HL-60 (cell line): Measurements from ENCODE around the gene TM9SF1.
"Not testable (repeated sequence)": the region's sequence is repeated elsewhere in the genome, so short reads cannot be mapped to it uniquely, and the experiment has no call there.

ENCODE experiments used
- DNase-seq, 2 experiments: peaks; one replicate each; pipeline ENCODE4 v3.0.0-alpha.2; 2010 to 2020; ENCODE audit warnings: low read depth in 1 of 2, low spot score in 1 of 2
- H3K27ac ChIP-seq: fragments of 250-450 bp; sonication (Bioruptor Pico); replicated peaks from 2 replicates; pipeline ENCODE4 v1.5.1; 2020; ENCODE audit warnings: mild to moderate bottlenecking, moderate library complexity
- H3K27me3 ChIP-seq: fragments of 250-450 bp; sonication (Bioruptor Pico); 2 replicates; pipeline ENCODE4 v1.5.1; 2021; ENCODE audit warnings: mild to moderate bottlenecking, moderate library complexity; ENCODE audit not compliant: insufficient read depth, poor library complexity, severe bottlenecking
- H3K4me3 ChIP-seq: replicated peaks from 2 replicates; pipeline ENCODE4 v1.5.1; 2011; ENCODE audit warnings: mild to moderate bottlenecking, control low read depth, low read length; ENCODE audit not compliant: insufficient read depth
- GABPA ChIP-seq: IDR thresholded peaks from 2 replicates; pipeline ENCODE4 v1.6.1; 2012; ENCODE audit warnings: low read depth
- POLR2AphosphoS5 ChIP-seq: IDR thresholded peaks from 2 replicates; pipeline ENCODE4 v1.6.1; 2012; ENCODE audit warnings: low read depth
- SPI1 ChIP-seq: IDR thresholded peaks from 2 replicates; pipeline ENCODE4 v1.6.1; 2012; ENCODE audit warnings: low read depth, mild to moderate bottlenecking, borderline replicate concordance
- TF ChIP-seq, protein P1 (sequence below): IDR thresholded peaks from one replicate; pipeline ENCODE4 v1.5.1; 2011; ENCODE audit warnings: low read length, control low read depth, inconsistent platforms; ENCODE audit not compliant: insufficient read depth
- TF ChIP-seq, protein P2 (sequence below): IDR thresholded peaks from 2 replicates; pipeline ENCODE4 v1.6.1; 2012; ENCODE audit warnings: low read depth; ENCODE audit not compliant: insufficient replicate concordance

Gene TM9SF1

DNA sequence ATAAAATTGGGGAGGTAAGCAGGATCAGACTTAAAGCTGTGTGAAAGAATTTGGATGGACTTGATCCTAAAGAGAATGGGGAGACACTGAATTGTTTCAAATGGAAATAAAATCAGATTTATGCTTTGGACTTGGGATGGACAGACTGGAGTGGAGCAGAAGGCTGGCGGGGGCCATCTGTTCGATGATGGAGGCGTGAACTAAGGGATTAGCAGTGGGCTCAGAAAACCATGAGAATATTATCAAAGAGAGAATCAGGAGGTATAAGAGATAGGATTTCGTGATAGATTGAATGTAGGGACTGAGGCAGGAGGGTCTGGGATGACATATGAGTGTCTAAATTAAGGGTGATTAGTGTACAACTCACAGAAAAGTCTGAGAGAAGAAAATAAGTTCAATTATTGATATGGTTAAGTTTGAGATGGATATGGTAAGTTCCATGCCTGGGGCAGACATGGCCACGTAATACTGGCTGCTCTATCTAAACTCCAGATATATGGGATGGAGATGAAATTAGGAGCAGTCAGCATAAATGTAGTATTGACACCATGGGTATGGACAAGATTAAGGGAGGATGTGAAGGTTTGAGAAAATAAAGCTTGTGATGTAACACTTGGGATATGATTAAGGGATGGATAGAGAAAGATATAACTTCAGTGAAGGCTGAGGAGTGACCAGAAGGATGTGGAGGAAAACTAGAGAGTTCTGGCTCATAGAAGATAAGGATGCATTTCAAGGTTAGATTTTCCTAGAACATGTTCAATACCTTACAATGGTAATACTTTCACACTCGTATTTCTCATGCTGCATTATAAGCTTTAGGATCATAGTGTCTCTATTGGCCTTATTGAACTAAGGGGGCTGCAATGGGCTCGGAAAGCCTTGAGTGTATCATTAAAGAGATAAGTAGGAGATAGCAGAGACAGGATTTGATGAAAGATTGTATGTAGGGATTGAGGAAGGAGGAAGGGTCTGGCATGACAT is 9.2 kb upstream of the TM9SF1 start:
- DNase-seq: no peak
- Histone ChIP-seq H3K27ac (no peak overlapping the region), H3K27me3 (no peaks in the 10 kb centered on the region), H3K4me3 (no peak overlapping the region)
- TF ChIP-seq GABPA (no peak), POLR2AphosphoS5 (no peak), SPI1 (no peak)
- TF ChIP-seq, protein P1, sequence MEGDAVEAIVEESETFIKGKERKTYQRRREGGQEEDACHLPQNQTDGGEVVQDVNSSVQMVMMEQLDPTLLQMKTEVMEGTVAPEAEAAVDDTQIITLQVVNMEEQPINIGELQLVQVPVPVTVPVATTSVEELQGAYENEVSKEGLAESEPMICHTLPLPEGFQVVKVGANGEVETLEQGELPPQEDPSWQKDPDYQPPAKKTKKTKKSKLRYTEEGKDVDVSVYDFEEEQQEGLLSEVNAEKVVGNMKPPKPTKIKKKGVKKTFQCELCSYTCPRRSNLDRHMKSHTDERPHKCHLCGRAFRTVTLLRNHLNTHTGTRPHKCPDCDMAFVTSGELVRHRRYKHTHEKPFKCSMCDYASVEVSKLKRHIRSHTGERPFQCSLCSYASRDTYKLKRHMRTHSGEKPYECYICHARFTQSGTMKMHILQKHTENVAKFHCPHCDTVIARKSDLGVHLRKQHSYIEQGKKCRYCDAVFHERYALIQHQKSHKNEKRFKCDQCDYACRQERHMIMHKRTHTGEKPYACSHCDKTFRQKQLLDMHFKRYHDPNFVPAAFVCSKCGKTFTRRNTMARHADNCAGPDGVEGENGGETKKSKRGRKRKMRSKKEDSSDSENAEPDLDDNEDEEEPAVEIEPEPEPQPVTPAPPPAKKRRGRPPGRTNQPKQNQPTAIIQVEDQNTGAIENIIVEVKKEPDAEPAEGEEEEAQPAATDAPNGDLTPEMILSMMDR: no peak
- TF ChIP-seq, protein P2, sequence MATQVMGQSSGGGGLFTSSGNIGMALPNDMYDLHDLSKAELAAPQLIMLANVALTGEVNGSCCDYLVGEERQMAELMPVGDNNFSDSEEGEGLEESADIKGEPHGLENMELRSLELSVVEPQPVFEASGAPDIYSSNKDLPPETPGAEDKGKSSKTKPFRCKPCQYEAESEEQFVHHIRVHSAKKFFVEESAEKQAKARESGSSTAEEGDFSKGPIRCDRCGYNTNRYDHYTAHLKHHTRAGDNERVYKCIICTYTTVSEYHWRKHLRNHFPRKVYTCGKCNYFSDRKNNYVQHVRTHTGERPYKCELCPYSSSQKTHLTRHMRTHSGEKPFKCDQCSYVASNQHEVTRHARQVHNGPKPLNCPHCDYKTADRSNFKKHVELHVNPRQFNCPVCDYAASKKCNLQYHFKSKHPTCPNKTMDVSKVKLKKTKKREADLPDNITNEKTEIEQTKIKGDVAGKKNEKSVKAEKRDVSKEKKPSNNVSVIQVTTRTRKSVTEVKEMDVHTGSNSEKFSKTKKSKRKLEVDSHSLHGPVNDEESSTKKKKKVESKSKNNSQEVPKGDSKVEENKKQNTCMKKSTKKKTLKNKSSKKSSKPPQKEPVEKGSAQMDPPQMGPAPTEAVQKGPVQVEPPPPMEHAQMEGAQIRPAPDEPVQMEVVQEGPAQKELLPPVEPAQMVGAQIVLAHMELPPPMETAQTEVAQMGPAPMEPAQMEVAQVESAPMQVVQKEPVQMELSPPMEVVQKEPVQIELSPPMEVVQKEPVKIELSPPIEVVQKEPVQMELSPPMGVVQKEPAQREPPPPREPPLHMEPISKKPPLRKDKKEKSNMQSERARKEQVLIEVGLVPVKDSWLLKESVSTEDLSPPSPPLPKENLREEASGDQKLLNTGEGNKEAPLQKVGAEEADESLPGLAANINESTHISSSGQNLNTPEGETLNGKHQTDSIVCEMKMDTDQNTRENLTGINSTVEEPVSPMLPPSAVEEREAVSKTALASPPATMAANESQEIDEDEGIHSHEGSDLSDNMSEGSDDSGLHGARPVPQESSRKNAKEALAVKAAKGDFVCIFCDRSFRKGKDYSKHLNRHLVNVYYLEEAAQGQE: no peak

DNA sequence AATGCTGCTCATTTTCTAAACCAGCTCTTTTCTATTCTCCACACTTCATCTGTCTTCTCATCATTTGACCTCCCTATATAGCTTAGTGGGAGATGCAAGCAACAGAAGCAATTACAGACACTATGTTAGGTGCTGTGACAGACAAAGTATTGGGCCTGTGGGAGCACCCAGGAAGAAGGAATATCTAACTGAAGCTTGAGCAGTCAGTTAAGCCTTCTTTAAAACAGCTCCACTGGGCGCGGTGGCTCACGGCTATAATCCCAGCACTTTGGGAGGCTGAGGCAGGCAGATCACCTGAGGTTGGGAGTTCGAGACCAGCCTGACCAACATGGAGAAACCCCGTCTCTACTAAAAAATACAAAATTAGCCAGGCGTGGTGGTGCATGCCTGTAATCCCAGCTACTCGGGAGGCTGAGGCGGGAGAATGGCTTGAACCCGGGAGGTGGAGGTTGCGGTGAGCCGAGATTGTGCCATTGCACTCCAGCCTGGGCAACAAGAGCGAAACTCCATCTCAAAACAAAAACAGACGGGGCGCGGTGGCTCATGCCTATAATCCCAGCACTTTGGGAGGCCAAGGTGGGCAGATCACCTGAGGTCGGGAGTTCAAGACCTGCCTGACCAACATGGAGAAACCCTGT is 8.1 kb upstream of the TM9SF1 start:
- not testable (repeated sequence) for H3K4me3 ChIP-seq, DNase-seq, H3K27me3 ChIP-seq, H3K27ac ChIP-seq

DNA sequence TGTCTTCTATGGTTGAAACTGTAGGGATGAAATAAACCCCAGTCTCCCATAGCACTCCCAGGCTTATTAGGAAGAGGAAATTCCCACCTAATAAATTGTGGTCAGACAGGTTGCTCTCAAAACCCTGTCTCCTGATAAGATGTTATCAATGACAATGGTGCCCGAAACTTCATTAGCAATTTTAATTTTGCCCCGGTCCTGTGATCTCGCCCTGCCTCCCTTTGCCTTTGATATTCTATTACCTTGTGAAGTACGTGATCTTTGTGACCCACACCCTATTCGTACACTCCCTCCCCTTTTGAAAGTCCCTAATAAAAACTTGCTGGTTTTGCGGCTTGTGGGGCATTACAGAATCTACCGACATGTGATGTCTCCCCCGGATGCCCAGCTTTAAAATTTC is 7.3 kb upstream of the TM9SF1 start:
- H3K4me3 ChIP-seq, DNase-seq, H3K27ac ChIP-seq, H3K27me3 ChIP-seq: not testable (repeated sequence)

DNA sequence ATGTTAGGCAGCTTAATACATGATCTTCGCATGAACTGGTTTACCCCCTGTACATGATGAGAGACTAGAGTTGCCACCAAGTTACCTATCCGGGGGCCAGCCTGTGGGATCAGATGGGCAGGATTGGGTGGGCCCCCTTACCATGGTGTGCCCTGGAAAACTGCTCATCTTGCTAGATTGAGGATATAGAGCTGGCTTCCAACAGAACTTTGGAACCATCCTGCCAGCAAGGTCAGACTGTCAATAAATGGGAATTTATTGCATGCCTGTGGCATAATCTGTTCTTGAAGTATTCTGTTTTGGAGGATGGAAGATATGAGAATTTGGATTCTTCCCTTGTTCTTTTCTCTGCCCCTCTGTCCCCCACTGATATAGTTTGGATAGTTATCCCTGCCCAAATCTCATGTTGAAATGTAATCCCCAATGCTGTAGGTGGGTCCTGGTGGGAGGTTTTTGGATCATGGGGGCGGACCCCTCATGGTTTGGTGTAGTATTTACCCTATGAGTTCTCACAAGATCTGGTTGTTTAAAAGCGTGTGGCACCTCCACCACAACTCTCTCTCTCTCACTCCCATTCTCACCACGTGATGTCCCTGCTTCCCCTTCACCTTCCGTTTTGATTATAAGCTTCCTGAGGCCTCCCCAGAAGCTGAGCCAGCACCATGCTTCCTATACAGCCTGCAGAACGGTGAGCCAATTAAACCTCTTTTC is 3.7 kb upstream of the TM9SF1 start:
- Histone ChIP-seq H3K27ac (no peak overlapping the region), H3K27me3 (no peaks in the 10 kb centered on the region), H3K4me3 (no peak overlapping the region)
- TF ChIP-seq, protein P1: no peak
- TF ChIP-seq, protein P2: no peak
- TF ChIP-seq SPI1 (no peak), GABPA (no peak), POLR2AphosphoS5 (no peak)
- no peak for DNase-seq
